SK-N-SH treated with all-trans-retinoic acid at 6 μM for 48 hours (cell line): ENCODE results near the gene NARS2.
"Not testable (repeated sequence)": the region's sequence is repeated elsewhere in the genome, so short reads cannot be mapped to it uniquely, and the experiment has no call there.

Source experiments
- ARNTL ChIP-seq: fragments of 450-650 bp; formaldehyde crosslinking; IDR thresholded peaks from 2 replicates; pipeline ENCODE4 v1.5.0; 2020; ENCODE audit warnings: low read depth, mild to moderate bottlenecking, moderate library complexity, borderline replicate concordance
- ESRRG ChIP-seq: fragments of 250-450 bp; sonication (Bioruptor Pico); IDR thresholded peaks from 2 replicates; pipeline ENCODE4 v1.6.1; 2021; ENCODE audit warnings: mild to moderate bottlenecking
- OSR1 ChIP-seq: fragments of 250-450 bp; sonication (Bioruptor Pico); IDR thresholded peaks from 2 replicates; pipeline ENCODE4 v1.8.0; 2022; ENCODE audit warnings: moderate library complexity, mild to moderate bottlenecking, inconsistent platforms
- TOX ChIP-seq: fragments of 250-450 bp; sonication (Bioruptor Pico); IDR thresholded peaks from 2 replicates; pipeline ENCODE4 v1.8.0; 2021; ENCODE audit warnings: mild to moderate bottlenecking, moderate library complexity, borderline replicate concordance

DNA sequence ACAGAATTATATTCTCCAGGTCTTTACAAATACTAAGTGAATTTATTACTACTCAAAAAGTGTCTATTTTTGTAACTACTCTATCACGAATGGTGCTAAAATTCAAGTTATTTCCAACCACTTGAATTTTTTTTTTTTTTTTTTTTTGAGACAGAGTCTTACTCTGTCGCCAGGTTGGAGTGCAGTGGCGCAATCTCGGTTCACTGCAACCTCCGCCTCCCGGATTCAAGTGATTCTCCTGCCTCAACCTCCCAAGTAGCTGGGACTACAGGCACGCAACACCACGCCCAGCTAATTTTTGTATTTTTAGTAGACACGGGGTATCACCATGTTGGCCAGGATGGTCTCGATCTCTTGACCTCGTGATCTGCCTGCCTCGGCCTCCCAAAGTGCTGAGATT lies 11.6 kb downstream of the NARS2 start:
- not testable (repeated sequence) for TF ChIP-seq ESRRG; TOX; OSR1 (CRISPR knock-in tag); ARNTL
